SKM-1 (cell line): ENCODE measurements around the gene CIROP.

Experiments used
- DNase-seq: peaks from one replicate; lab custom pipeline; 2025; ENCODE audit not compliant: unreplicated experiment; lab: John Stamatoyannopoulos, UW

CIROP gene, protein sequence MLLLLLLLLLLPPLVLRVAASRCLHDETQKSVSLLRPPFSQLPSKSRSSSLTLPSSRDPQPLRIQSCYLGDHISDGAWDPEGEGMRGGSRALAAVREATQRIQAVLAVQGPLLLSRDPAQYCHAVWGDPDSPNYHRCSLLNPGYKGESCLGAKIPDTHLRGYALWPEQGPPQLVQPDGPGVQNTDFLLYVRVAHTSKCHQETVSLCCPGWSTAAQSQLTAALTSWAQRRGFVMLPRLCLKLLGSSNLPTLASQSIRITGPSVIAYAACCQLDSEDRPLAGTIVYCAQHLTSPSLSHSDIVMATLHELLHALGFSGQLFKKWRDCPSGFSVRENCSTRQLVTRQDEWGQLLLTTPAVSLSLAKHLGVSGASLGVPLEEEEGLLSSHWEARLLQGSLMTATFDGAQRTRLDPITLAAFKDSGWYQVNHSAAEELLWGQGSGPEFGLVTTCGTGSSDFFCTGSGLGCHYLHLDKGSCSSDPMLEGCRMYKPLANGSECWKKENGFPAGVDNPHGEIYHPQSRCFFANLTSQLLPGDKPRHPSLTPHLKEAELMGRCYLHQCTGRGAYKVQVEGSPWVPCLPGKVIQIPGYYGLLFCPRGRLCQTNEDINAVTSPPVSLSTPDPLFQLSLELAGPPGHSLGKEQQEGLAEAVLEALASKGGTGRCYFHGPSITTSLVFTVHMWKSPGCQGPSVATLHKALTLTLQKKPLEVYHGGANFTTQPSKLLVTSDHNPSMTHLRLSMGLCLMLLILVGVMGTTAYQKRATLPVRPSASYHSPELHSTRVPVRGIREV

DNA sequence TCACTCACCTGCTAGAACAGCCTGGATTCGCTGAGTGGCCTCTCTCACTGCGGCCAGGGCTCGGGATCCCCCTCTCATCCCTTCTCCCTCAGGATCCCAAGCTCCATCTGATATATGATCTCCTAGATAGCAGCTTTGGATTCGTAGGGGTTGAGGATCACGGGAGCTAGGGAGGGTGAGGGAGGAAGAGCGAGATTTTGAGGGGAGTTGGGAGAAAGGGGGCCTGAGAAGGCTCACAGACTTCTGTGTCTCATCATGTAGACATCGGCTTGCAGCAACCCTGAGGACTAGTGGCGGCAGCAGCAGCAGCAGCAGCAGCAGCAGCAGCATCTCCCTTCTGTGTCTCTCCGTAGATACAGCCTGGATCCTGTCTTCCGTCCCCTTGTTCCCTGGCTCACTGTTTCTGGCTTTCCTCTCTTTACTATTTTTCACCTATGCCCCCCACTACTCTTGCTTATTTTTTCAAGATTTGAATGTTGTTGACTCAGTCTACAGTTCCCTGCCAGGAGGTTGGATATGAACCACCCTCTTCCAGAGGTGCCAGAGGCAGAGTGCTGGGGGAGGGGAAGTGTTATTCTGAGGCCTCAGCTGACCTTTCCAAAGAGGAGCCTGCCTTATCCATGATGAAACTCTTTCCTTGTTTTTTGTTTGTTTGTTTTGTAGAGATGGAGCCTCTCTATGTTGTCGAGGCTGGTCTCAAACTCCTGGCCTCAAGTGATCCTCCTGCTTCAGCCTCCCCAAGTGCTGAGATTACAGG, at the start of gene CIROP:
Gene CIROP (minus strand): TSS at position 399 of the 757 bp plus-strand sequence. CDS start 69 bp downstream, at position 330.
- no peak for DNase-seq

DNA sequence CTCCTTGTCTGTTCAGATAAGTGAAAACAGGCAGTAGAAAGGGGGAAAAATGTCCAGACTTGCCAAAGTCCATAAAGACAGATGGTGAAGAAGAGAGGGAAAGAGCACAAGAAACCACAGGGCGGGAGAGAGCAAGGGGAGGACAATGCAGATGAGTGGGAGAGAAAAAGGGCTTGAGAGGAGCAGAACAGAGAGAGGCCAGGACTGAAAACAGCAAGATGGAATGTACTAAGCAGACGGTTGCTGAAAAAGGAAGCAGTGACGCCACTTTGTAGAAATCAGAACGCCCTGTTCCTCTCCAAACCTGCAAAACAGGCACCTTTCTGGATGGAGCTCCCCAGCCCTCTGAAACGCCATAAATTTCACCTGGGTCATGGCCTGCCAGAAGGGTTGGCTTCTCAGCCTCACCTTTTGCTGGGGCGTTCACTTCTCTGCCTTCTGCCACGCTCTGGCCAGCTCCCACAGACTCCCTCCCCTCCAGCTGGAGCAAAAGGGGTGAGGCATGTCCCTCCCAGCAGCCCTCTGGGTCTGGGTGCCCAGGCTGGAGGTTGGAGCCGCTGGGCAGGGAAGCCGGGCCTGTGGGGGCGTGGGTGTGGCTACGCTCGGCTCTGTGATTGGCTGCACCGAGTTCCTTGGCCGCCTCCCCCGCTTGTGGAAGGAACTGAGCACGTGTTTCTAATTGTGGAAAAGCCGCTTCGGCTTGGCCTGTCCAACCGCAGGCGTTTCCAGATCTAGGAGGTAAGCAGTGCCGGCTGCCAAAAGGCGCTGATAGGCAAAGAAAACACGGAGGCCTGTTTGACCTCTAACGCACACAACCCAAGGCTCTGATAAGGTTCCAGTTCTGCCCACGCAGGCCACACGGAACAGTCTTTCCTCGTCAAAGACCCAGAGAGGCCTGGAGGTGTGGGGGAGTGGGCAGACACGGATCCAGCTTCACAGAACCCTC, 49.3 kb upstream of the CIROP start:
- no peak for DNase-seq

DNA sequence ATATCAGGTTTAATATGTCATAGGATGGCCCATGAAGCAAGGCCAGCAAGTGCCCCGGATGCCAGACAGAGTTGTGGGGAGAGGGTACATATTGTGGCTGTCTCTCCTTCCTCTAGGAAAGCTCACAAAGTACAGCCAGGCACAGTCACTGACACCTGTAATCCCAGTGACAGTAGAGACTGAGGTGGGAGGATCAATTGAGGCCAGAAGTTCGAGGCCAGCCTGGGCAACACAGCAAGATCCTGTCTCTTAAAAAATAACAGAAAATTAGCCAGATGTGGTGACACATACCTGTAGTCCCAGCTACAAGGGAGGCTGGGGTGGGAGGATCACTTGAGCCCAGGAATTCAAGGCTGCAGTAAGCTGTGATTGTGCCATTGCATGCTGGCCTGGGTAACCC, 46.6 kb upstream of the CIROP start:
- DNase-seq: no peak

DNA sequence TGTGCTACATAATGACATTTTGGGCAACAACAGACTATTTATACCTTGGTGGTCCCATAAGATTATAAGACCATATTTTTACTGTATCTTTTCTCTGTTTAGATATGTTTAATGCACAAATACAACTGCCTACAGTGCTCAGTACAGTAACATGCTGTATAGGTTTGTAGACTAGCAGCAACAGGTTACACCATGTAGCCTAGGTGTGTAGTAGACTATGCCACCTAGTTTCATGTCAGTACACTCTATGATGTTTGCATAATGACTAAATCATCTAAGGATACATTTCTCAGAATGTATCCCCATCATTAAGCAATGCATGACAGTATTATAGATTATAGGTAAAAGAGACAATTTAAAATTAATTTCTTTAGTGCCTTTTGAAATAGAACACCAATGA, 45.0 kb upstream of the CIROP start:
- DNase-seq: no peak

DNA sequence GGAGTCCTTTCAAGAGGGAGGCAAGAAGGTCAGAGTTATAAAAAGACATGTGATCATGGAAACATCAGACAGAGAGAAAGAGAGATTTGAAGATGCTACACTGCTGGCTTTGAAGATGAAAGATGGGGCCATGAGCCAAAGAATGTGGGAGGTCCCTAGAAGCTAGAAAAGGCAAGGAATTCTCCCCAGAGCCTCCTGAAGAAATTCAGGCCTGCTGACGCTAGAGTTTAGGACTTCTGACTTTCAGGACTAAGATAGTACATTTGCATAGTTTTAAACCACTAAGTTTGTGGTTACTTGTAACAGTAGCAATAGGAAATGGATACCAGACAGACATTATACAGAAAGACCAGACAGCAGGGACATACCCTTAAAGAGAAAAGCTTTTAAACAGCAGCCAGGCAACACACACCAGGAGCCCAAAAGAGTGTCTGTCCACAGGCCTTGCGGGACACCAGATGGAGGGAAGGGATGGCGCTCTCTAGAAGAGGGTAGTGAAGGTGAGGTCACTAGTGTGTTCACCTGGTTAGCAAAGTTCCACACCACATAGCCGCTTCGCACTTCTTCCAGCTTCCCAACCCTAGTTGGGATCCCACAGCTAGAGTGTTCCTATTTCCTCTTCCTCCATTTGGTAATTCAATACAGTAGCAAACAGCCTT, 43.9 kb upstream of the CIROP start:
- DNase-seq: no peak

DNA sequence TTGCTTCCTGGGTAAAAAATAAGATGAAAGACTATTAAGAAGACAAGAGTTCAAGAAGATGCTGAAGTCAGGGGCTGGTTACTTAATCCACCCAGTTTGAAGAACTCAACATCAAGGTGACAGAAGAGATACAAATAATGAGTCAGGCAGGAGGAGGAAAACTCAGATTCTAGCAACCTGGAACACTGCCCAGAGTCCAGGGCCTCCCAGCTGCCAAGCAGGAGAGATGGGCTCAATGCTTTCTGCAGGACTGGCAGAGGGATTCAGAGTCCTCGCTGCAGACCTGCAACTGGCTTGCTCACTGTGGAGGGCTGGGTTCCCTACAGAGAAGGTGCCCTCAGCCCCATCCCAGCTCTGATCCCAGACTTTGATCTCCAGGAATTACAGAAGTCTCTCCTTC, 42.9 kb upstream of the CIROP start:
- DNase-seq: no peak

DNA sequence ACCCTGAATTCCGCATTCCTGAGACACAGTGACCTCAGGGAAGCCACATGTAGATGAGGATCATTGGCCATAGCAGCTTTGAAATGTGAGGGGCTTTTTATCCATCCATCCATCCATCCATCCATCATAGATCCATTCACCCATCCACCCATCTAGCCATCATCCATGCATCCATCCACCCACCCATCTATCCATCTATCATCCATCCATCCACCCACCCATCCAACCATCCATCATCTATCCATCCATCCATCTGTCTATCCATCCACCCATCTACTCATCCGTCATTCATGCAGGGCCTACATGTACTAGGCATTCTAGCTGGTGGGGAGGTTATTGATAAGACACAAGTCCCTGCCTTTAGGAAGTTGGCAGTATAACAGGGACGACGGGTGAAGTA, 42.2 kb upstream of the CIROP start:
- no peak for DNase-seq

DNA sequence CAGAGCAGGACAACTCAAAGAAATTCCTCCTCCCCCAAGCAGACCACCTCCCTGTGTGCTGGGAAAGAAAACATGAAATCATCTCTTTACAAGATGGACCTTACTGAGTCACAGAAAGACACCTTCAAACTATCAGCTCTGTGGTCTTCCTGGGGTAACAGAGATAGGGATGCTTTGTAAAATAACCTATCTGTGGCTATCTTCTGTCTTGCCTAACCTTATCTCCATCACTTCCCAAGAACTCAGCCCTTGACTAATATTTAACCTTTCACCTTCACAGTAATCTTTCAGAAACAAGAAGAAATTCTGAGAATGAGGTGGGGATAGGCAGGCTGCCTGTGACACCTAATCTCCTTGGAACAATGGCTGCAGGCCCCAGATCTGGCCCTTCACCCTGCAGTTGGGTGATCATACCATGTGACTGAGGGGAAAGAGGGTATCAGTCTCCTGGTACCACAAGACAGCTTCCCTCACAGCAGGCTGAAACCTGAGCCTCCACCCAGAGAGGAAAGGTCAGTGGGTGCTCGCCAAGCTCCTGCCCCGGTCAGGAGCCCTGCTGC, 41.6 kb upstream of the CIROP start:
- no peak for DNase-seq

DNA sequence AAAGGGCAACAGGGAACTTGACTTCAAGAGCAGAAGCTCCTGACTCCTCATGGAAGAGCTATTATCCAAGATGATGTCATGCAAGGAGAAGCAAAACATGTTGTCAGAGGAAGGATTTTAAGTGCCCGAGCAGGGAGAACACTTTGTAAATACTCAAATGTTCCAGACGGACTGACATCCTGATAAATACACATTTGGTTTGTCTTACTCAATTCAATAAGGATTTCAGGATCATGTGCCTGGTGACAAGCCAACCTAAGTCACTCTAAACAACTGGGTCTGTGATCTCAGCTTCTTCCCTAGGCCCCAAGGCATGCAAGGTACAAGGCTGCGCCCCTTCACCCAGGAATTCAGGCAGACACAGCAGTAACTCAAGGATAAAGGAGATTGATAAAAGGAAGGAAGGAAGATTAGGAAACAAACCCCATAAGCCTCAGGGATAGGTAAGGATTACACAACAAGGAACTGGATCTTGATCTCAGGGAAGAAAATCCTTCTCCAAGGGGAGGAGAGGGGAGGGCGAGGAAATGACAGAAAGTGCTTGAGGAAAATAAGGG, 41.1 kb upstream of the CIROP start:
- DNase-seq: no peak

DNA sequence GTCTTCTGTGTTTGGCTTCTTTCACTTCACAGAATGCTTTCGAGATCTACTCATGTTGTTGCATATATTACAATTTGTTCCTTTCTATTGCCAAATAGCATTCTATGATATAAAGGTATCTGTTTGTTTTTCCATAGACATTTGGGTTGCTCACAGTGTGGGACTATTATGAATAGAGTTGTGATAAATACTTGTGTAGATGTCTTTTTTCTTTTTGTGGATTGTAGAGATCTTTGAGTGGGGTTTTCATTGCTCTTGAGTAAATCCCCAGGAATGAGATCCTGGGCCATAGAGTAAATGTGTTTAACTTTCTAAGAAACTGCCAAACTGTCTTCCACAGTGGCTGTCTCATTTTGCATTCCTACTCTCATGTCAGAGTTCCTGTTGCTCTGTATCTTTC, 39.1 kb upstream of the CIROP start:
- DNase-seq: no peak

DNA sequence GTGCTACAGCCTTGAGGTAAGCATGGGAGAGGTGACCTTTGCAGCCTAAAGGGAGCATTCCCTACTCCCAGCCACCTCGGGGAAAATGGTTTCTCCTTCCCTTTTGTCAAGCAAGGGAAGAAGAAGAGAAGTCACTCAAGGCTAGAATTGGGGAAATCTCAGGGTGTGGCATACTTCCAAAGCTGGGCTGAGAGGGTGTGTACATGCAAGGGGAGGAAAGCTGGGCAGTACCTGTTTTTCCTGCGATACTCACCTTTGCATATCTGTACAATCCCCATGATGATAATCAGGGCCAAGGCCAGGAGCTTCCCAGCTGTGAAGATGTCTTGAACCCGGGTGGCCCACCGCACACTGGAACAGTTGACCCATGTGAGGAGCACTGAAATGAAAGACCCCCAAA, 38.0 kb upstream of the CIROP start:
- DNase-seq: no peak

DNA sequence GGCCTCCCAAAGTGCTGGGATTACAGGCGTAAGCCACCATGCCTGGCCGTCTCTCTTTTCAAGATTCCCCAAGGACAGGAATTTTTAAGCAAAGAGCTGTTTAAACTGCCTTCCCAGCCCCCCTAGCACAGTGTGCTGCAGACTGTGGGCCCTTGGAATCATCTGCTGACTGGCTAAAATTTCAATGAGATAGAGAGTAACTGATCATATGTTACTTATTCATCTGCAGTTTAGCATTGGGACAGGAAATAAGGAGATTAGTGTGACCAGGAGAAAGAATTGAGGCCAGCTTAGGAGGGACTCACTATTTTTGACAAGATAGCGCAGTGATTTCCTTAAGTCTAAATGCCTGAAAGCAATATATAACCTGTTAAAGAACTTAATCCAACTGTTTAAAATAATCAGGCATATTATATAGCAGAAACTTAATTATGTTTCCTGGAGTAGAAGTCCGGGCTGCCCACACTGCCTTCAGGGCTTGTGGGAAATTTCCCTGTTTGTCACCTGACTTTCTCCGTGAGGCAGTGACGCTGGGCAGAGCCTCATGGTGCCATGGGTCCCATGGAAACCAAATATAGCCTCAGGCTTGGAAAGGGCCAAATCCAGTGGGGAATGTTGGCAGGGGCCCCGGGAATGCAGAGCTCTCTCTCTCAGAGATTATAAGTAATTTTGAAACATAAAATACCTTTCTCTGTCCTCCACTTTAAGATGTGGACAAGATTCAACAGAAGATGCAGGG, 37.1 kb upstream of the CIROP start:
- DNase-seq: no peak

DNA sequence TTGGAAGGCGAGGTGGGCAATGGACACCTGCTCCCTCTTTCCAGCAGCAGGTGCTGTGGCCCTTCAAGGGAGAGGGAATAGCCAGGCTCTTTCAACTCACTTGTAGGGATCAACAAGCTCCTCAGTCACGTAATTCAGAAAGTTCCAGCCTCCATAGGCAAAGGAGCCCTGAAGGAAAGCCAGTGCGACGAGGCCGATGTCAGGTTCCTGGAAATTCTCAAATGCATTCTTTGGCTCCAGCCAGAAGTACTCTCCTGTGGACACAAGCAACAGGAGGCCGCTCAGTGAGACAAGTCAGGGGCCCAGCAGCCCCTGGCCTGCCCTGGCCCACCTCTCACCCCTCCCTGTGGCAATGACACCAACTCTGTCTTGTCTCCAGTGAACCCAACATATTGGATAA, 35.6 kb upstream of the CIROP start:
- no peak for DNase-seq

DNA sequence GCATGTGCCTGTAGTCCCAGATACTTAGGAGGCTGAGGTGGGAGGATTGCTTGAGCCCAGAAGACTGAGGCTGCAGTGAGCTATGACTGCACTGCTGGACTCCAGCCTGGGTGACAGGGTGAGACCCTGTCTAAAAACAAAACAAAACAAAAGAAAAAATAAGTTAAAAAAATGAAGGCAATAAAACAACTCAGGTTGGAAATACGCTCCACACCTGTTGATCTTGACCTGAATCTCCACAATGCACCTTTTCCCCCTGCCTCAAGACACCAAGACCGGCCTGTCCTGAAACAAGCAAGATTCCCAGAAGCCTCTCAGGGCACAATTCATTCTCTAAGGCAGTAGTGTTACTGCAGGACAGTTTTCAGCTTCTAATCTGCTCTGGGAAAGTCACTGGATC, 35.1 kb upstream of the CIROP start:
- no peak for DNase-seq

DNA sequence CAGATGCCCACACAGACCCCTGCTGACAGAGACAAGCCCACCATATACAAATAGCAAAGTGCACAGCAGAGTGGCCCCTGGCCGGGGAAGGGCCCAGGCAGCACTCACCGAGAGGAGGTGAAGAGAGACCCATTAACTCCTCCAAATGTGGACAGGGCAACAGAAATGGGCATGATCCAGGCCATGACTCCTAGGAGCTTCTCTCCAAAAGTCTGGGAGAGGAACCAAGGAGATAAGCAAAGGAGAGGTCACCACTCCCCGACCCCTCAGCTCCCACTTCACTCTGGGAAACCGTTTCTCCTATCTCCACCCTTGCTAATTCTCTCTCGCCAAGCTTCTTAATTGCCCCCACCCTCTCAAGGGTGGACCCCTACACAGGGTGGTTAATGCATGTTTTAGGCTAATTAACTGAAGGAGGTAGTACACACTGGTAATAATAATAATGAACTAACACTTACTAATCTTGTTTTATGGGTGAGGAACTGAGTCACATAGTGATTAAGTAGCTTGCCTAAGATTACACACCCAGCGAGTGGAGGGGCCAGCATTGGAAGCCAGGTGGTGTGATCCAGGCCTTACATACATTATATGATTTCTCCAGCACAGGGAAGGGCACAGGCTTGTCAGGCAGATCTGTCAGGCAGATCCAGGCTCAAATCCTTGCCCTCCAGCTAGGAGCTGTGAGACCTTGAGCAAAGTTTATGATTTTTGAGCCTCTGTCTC, 33.2 kb upstream of the CIROP start:
- DNase-seq: no peak

DNA sequence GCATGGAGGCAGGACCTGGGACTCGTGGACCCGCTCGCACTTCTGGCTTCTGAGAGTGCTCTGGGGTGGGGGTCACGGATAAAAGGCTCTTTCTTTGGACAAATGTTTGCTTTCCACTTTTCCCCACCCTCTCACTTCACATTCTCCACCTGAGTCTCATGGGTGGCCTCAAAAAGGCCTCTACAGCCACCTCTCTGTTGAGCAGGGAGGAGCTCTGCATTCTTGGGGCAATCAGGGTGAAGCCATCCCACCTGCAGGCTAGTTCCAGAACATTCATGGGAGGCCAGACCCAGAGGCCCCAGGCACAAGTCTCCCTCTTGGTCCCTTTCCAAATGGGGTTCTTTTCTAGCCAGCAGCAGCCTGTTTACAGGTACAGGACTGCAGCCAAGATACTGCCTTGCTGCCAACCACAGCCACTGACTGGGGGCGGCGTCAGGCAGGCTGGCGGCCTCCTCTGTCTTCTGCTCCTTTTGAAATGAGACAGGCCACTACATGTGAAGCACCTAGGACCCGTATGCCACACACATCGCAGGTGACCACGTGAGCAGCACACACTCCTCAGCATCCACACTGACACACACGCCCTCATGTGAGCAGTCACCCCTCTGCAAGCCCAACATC, 32.5 kb upstream of the CIROP start:
- no peak for DNase-seq

DNA sequence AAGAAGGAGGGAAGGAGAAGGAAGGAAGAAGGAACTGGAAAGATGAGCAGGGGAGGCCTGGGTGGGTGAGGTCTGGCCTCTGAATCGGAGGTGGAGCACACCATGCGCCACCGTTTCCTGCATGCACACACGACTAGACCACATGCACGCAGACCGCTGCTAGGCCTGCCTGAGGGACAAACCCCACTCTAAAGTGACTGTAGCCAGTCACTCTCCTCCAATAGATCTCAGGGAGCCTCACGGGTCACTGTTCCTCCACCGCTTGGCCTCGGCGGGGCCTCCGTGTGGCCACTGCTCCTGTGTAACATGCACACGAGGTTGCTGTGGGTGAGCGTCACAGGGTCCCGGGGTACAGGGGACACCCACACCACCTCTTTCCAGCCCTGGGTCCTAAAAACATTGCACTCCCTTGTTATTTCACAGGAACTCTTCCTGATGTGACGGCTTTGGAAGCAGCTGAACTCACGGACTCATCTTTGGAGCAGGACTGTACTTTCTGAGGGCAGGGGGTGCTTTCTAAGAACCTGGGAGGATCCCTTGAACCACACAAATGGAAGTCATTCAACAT, 31.9 kb upstream of the CIROP start:
- DNase-seq: no peak
